ENCODE measurements around the gene FHIT. TPM values are rescaled to one million over a fixed set of nuclear protein-coding genes. Genes with fewer than 3 reads are reported as not detected.

FHIT gene
- total and polyA plus RNA-seq, 4 donors: 2.1 to 14.7 (median 6.6) TPM

GRCh38 chr3:60577601-60578000 is 673.7 kb downstream of the FHIT start:
- H3K27ac ChIP-seq (ENCODE audit: low read depth in 1 of 2, low read length in 2 of 2): no peak overlapping the region
- no peak for DNase-seq (ENCODE audit: low spot score)
- H3K36me3 ChIP-seq (ENCODE audit: control insufficient read depth in 4 of 4, insufficient read depth in 3 of 4, low read depth in 1 of 4, low read length in 3 of 4): no peaks in the 10 kb centered on the region
- no peaks in the 10 kb centered on the region for H3K27me3 ChIP-seq (ENCODE audit: control insufficient read depth in 4 of 4, insufficient read depth in 4 of 4, low read length in 3 of 4)
- no peaks in the 10 kb centered on the region for H3K9me3 ChIP-seq (ENCODE audit: control insufficient read depth in 4 of 4, low read length in 3 of 4)
- no peaks in the 10 kb centered on the region for H3K4me1 ChIP-seq (ENCODE audit: control insufficient read depth in 4 of 4, insufficient read depth in 4 of 4, low read length in 3 of 4)
- no peak overlapping the region for H3K9ac ChIP-seq (ENCODE audit: low read depth in 1 of 2, low read length in 2 of 2)
- H3K4me3 ChIP-seq (ENCODE audit: low read depth in 1 of 3, low read length in 3 of 3): no peak overlapping the region
- WGBS: 92% methylated on average over 4 of the region's 4 CpGs
- no peak for TF ChIP-seq RXRA (IDR thresholded peaks at IDR 0.05)

DNA sequence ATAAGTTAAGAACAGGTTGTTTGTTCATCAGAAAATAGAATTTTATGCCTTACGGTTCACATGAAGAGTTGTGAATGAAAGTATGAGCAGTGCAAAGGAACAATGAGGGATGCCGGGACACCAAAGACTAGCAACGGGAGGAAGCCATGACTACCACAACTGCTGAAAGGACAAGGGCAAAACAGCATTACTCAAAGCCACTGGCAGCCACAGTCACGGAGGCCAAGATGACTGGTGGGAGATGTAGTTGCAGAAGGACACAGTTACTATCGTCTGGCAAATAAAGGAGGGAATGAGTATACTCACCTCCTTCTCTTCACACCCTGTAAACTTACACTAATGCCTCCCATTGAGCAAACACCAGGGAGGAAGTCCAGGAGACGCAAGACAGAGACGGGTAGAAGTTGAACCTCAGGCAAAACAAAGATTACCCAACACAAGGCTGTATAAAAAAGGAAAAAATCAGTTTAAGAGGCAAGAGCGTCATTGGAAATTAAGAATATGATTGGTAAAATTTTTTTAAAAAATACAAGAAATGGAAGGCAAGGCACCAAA is 675.5 kb downstream of the FHIT start:
- H3K36me3 ChIP-seq (ENCODE audit: control insufficient read depth in 4 of 4, insufficient read depth in 3 of 4, low read depth in 1 of 4, low read length in 3 of 4): no peaks in the 10 kb centered on the region
- DNase-seq (ENCODE audit: low spot score): no peak
- H3K4me1 ChIP-seq (ENCODE audit: control insufficient read depth in 4 of 4, insufficient read depth in 4 of 4, low read length in 3 of 4): no peaks in the 10 kb centered on the region
- H3K4me3 ChIP-seq (ENCODE audit: low read depth in 1 of 3, low read length in 3 of 3): no peak overlapping the region
- H3K9me3 ChIP-seq (ENCODE audit: control insufficient read depth in 4 of 4, low read length in 3 of 4): no peaks in the 10 kb centered on the region
- WGBS: 92% methylated on average over 8 of the region's 8 CpGs
- H3K9ac ChIP-seq (ENCODE audit: low read depth in 1 of 2, low read length in 2 of 2): no peak overlapping the region
- H3K27ac ChIP-seq (ENCODE audit: low read depth in 1 of 2, low read length in 2 of 2): no peak overlapping the region
- TF ChIP-seq EGR1 (IDR thresholded peaks at IDR 0.05; ENCODE audit: low read depth in 2 of 2) (no peak), GABPA (IDR thresholded peaks at IDR 0.05 in 1 of 2, conservative IDR thresholded peaks at IDR 0.05 in 1 of 2) (no peak), FOXA2 (IDR thresholded peaks at IDR 0.05) (no peak), MAX (IDR thresholded peaks at IDR 0.05) (no peak)
- H3K27me3 ChIP-seq (ENCODE audit: control insufficient read depth in 4 of 4, insufficient read depth in 4 of 4, low read length in 3 of 4): no peaks in the 10 kb centered on the region

DNA sequence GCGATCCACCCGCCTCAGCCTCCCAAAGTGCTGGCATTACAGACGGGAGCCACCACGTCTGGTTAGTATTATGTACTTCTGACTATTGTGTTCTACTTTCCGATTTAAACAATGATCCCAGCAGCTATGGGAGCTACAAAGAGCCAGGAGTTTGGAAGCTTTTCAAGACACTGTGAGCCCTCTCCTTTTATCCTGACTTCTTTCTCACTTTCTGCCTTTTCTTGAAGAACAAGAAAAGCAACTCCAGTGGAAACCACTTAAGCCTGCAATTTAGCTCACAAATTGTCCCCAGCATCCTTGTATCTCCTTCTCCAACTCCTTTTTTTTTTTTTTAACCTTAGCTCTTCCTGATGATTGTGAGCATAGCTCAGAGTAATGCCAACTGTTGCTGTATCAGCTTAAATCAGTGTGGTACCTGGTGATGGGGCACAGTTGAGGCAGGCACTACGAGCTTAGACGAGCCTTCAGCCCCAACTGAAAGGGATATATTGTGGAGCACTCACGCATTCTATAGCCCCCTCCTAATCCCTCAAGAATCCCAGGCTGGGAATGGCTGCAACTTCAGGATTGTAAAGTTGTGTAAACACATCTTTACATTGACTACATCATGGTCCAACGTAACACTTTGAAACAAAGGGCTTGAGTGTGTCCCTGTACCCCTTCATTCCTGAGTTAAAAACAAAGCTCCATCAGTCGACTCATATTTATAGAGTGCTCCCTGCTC is 677.0 kb downstream of the FHIT start:
- 92% methylated on average over 10 of the region's 10 CpGs for WGBS
- no peak for TF ChIP-seq HNF4A (conservative IDR thresholded peaks at IDR 0.05)
- TF ChIP-seq REST (IDR thresholded peaks at IDR 0.05): no peak
- TF ChIP-seq, protein P1, sequence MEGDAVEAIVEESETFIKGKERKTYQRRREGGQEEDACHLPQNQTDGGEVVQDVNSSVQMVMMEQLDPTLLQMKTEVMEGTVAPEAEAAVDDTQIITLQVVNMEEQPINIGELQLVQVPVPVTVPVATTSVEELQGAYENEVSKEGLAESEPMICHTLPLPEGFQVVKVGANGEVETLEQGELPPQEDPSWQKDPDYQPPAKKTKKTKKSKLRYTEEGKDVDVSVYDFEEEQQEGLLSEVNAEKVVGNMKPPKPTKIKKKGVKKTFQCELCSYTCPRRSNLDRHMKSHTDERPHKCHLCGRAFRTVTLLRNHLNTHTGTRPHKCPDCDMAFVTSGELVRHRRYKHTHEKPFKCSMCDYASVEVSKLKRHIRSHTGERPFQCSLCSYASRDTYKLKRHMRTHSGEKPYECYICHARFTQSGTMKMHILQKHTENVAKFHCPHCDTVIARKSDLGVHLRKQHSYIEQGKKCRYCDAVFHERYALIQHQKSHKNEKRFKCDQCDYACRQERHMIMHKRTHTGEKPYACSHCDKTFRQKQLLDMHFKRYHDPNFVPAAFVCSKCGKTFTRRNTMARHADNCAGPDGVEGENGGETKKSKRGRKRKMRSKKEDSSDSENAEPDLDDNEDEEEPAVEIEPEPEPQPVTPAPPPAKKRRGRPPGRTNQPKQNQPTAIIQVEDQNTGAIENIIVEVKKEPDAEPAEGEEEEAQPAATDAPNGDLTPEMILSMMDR (IDR thresholded peaks at IDR 0.05; ENCODE audit: low read depth, low read length, missing input control): no peak
- no peak for TF ChIP-seq FOXA1 (IDR thresholded peaks at IDR 0.05)
- no peak for TF ChIP-seq YY1 (IDR thresholded peaks at IDR 0.05)
- TF ChIP-seq FOXA2 (IDR thresholded peaks at IDR 0.05): no peak
- no peak for TF ChIP-seq RXRA (IDR thresholded peaks at IDR 0.05)
- Histone ChIP-seq H3K4me1 (ENCODE audit: control insufficient read depth in 4 of 4, insufficient read depth in 4 of 4, low read length in 3 of 4) (no peaks in the 10 kb centered on the region), H3K9ac (ENCODE audit: low read depth in 1 of 2, low read length in 2 of 2) (no peak overlapping the region), H3K27me3 (ENCODE audit: control insufficient read depth in 4 of 4, insufficient read depth in 4 of 4, low read length in 3 of 4) (no peaks in the 10 kb centered on the region), H3K27ac (ENCODE audit: low read depth in 1 of 2, low read length in 2 of 2) (no peak overlapping the region), H3K36me3 (ENCODE audit: control insufficient read depth in 4 of 4, insufficient read depth in 3 of 4, low read depth in 1 of 4, low read length in 3 of 4) (no peaks in the 10 kb centered on the region), H3K9me3 (ENCODE audit: control insufficient read depth in 4 of 4, low read length in 3 of 4) (no peaks in the 10 kb centered on the region), H3K4me3 (ENCODE audit: low read depth in 1 of 3, low read length in 3 of 3) (no peak overlapping the region)
- DNase-seq (ENCODE audit: low spot score): no peak

Data from liver (tissue), 9 donors.